ENCODE results near the gene AXIN2.

Gene AXIN2

DNA sequence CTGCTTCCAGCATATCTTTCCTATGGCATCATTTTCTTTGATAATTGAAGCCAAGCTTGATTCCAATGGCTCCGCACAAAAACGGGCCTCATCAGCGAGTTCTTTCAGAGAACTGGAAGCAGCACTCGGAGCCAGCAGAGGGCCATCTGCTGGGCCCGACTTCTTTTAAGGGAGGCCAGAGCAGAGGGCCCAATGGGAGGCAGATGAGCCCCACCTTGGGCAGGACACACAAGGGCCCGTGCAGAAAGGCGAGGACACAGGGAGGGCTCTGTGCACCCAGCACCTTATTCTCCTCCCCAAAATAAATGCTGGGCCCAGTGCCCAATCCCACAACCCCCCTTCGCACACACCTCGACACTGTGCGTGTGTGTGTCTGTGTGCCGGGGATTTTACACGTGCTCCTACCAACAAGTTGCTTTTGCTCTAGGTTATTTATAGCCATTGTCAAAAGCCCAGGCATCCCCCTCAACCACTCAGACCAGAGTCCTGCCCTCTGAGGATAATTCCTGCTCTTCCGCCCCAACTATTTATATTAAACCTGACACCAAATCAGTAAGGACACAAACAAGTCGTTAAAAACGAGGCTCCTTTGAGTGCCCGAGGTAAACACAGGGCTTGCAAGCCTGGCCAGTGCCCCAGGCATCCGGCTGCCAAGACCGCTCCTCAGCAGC, 6.8 kb downstream of the AXIN2 start:
- no peak for DNase-seq (ENCODE audit: low read depth)

DNA sequence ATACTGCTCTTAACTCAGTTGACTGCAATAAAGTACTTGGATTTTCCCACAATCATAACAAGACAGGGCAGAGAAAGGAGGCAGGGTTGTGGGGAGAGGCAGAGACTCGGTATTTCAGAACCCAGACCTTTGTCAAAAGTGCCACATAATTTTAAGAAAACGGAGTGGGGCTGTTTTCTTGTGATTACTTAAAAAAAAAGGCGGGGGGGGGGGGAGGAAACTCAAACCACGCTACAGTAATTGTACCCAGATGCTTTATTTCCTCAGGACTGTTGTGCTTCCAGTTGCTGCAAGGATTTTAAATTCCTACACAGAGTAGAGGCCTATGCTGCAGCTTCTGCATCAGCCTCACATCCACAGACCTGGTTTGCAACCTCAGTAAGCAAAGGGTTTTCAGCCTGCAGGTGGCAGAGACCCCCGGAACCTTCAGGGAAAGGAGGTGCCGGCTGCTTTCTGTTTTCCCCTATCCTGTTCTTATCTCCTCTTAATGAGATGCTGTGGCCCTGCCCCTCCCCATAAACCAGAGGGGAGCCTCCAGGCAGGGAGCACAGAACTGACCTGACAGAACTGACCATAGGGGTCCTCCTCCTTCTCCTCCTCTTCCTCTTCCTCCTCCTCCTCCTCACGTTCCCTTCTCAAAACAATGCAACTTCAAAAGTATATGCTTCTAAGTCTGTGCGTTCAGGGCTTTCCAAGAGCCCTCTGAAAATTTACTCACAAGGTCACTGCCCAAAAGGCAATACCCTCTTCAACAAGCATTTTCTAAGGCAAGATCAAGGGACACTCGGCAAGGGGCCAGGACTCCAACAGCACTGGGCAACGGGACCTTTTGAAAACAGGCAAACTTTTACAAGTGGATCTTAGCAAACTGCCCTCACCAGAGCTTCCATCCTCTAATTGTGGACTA, 7.5 kb downstream of the AXIN2 start:
- no peak for DNase-seq (ENCODE audit: low read depth)

DNA sequence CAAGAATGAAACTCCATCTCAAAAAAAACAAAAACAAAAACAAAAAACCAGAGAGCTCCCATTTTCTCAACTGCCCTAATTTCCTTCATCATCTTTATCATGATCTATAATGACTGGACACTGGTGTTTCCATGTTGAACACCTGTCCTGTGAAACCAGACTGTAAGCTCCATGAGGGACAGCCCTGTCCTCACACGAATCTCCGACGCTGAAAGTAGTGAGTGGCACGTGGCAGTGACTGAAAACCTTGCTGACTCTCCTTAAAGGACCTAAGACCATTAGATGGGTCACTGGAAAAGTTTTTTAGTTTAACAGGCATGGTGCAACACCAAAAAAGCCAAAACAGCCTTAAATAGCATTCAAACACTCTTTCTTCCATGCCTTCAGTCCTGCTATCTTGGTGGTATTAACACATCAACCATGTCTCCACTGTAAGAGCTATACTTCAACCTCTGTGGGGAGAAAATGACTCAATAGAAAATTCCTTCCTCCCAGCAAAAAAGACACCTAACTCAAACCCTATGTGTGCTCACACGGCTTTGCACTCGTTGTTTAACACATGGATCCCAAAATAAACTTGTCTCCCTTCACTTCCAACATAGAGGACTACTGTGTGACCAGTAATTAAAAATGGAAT, 8.3 kb downstream of the AXIN2 start:
- peak; percentile 50 for DNase-seq (ENCODE audit: low read depth)

DNA sequence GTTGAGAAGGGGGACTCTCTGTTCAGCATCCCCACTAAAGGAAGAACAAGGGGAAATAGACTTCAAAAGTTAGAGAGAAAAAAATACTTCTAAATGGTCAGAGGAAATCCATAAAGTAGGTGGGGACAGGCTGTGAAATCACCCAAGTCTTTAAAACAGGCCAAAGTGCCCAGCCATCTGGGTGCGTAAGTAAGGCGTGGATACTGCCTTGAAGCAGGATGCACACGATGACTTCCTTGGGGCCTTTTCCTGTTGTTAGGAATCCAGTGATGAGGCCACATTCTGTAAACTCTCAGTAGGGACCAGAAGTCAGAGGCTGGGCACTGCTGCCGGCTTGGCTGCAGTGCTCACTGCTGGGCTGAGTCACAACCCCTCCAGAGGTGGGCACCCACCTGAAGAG, 9.2 kb downstream of the AXIN2 start:
- no peak for DNase-seq (ENCODE audit: low read depth)

DNA sequence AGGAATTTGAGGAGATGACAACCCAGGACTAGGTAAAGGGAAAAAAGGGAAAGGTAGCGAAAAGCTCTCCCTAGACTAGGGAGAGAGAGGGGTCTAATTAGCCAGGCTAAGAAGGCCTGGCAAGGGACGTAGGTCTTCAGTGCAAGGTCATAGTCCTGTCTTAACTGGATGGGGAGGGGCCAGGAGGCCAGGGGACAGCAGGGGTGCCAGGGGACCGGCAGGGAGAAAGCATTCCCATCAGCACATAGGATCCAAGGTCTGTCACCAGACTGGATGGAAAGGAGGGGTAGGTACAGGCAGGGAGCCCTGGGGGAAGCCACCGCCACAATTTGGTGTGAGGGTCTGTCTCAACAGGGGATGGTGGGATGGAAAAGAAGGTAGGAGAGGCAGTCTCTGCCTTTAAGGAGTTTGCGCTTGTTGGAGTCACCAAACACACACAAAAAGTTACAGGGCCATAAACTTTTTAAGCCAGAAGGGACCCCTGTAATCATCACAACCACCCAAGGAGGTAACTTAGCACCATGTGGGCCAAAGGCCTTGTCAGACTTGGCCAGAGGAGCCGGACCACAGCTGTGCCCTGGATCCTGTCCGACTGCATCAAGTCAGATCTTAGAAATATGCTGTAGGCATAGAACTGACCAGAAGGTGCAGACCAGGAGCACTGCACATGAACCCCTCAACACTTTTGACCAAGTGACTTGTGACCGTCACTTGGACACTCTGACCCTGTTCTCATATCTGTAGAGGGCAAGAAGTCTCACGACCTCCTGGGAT, 10.0 kb downstream of the AXIN2 start:
- no peak for DNase-seq (ENCODE audit: low read depth)

DNA sequence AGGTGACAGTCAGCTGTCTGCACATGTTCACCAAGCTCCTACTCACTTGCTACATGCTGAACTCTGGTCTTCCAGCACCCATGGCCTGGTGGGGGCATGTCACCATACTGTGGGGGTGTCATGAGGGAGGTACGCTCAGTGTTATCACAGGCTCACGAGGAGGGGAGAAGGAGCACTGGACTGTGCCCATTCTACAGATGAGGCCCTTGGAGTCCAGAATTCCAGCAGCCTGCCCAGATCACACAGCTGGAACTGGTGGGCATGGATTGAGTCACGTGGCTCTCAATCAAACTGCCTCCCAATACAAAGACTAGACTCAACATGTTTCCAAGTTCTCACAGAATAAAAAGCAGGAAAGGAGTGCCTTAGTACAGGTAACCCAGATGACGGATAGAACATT, 10.7 kb downstream of the AXIN2 start:
- no peak for DNase-seq (ENCODE audit: low read depth)

DNA sequence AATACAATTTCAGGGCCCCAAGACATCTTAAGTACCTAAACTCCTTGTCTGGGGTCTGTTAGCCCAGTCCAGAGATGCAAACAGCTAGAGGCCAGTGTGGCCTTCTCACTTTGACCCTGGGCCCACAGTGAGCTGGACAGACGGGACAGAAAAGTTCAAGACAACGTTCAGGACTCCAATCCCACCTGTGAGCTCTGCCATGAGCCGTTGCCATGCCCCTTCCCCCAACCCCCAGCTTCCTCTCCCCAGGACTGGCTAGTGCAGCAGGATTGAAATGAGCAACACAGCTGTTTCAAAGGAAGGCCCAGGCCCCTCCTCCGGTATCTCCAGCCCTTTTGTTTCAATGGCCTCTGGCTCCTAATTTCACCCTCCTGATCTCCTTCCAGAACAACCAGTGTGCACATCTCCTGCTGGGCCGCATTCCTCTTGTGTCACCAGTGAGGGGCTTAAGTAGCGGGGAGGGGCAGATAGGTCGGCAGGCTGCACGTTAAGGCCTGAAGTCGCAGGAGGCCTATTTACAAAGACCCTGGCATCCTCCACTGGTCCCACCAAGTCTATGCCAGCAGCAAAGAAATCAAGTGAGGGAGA, 11.3 kb downstream of the AXIN2 start:
- no peak for DNase-seq (ENCODE audit: low read depth)

DNA sequence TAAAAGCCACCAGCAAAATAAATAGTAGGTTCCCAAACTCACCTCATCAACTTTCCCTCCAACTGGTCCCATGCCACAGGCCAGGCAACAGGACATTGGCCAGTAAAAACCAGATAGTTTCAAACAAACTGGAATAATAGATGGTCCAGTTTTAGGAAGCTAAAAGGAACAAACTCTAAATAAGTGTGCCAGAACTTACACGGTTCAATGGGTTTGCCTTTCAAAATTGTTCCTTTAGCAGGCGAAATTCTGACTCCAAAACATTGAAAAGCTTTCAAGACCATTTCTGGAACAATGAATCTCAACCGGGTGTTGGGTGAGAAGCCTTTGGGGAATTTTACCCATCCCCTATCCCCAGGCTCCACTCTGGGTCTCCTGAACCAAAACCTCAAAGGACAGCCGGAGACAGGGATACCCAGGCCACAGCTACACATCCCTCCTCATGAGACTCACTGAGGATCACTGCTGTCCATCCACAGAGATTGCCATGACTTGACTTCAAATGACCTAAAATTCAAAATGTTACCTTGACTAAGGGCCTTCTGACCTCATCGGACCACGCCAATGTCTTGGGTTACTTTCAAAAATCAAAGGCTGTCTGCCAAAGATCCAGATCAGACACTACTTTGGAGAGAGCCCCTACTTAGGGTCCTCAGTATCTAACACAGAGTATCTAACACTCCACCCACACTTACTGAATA, 13.0 kb downstream of the AXIN2 start:
- no peak for DNase-seq (ENCODE audit: low read depth)

DNA sequence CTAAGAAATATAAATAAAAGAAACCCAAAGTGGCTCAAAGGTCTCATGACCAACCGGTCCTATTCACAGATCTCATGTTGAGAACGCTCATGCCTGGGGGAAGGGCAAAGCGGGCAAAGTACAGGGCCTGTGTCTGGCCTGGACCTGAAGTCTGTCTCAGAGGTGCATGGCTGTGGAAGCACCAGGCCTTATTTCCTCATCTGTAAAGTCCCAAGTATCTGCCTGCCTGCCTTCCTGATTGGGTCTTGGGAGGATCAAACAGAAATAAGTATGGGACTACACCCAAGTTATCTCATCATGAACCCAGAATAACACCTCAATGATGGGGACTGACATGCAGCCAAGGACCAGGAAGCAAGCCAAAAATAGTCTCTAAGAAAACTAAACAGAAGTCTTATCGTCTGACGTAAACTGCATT, 14.2 kb downstream of the AXIN2 start:
- no peak for DNase-seq (ENCODE audit: low read depth)

DNA sequence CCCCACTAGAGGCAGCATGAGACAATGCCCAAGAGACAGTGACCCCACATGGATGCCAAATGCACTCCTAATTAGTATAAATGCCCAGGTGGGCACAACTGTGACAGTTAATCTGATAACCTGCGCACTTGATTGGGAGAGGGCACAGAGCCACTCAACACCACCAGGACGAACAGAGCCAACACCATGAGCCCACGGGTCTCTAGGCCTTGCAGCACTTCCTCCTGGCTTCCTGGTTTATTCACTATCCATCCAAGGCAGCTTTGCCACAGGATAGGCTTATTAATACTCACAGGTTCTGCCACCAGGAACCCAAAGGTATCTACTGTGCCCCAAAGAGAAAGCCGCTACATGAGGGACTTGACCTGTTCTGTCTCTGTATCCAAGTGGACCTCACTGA, 14.9 kb downstream of the AXIN2 start:
- DNase-seq (ENCODE audit: low read depth), result no peak

DNA sequence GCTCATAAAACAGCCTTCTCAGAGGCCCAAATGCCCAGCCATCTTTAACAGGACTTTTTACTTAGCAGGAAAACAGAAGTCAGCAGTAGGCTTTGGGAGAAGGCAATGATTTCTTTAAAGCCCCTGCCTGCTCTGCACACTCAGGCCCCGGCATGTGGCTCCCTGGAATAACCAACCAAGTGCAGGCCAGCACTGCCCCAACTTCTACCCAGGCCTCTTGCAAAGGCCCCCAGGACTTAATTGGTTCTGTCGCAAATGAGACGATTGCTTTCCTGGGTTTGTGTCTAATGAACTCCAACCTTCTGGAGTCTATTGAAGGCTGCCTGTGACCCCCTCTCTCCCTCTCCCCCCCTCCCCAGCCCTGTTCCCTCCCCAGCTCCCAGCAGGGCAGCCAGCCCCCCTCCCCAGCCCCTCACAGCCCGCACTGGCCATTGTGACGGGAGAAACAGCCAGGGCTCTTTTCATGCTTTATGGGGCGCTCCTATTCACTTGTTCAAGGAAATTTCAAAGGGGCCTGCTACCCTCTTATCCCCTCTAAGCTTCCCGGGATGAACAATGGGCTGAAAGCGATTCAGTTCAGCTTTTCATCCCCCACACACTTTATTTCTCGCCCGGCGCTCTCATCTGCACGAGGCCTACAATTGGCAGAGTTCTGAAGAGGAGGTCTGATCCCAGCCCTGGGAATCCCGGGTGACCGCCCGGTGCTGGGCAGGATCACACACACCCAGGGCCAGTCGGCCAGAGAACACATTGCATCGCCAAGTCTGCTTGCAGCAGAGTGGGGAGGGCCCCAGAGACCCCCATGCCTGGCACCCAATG, 15.5 kb downstream of the AXIN2 start:
- no peak for DNase-seq (ENCODE audit: low read depth)

DNA sequence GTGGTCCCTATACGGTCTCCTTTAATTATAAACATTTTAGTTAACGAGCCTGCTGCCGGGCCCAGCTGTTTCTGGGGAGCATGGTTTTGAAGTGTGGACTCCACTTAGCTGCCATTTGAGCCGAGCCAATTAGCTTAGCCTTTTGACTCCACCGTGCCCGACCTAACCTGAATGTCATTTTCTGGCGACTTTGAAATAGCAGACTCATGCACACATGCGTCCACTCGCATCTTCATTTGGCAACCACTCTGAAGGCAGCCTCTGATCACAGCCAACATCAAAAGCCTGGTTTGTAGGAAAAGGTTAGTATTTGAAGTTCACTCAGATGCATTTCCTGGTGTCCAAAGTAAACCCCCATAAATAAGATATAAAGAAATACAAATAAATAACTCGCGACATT, 16.8 kb downstream of the AXIN2 start:
- no peak for DNase-seq (ENCODE audit: low read depth)

DNA sequence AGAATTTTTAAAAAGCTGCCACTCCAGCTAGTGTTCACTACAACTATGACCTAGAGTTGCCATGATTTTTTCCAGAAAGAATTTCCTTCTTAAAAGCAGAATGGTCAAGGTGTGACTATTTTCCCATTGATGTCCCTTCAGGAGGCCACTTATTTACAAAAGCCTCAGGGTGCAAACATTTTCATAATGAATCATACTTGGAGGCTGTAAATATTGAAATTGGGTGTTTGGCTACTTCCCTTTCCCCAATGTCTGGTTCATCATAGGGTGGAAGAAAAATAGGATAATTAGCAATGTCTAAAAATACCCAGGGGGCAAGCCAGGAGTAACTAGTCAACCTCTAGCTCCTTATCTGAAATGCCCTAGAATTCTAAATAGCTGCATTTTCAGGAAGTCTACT, 18.8 kb downstream of the AXIN2 start:
- no peak for DNase-seq (ENCODE audit: low read depth)

DNA sequence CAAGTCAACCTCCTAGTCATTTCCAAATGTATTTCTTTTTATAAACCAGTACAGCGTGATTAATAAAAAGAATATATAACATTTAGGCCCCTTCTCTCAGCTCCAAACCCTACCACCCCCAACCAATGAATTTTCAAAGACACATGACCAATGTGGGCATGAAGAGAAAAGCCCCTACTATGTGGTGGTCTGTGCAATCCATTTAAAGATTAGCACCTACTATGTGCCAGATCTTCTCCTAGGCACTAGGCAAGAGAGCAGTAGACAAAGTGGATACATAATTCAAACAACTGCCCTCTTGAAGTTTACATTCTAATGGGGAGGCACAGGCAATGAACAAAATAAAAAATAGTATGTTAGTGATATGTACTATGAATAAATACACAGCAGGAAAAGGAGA, 19.4 kb downstream of the AXIN2 start:
- DNase-seq (ENCODE audit: low read depth), result no peak

DNA sequence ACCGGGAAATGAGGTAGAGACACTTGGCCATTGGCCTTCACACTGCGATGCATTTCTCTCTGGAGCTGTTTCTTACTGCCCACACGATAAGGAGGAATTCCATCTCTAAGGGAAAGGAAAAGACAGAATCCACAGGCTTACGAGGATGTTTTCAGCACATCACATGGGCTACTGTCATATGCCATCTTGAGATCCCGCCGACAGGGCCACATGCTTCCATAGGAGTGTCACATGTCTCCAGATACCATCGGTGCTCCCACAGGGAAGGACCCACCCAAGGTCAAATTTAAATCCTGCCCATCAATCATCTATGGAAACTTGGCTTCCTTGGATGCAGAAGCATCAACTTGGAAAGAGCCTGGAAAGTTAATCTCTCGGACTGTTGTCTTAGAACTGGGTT, 20.0 kb downstream of the AXIN2 start:
- no peak for DNase-seq (ENCODE audit: low read depth)

DNA sequence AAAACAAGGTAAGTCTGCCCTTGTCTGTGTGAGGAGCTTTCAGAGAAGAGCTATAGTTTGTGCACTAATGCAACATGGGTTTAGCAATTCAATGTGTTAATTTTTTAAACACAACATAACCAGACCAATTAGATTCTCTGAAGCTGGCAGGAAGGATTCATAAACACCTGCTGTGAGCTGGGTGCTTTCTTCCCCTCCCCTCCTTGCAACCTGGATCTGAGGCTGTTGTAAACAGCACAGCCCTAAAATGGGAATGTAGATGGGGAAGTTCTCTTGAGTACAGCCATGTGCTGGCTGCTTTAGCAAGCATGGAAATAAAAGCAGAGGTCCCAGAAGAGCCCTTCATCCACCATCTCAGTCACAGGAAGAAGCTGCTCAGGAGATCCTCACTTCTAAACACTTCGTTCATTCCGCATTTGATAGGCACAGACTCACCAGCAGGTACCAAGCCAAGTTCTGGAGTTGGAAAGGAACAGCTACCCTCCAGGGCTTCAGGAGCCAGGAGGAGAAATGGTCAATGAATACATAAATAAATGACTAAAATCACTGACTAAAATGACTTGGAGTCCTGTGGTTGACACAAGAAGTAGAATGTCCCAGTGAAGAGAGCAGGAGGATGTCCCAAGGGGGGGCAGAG, 21.7 kb downstream of the AXIN2 start:
- DNase-seq (ENCODE audit: low read depth), result no peak

DNA sequence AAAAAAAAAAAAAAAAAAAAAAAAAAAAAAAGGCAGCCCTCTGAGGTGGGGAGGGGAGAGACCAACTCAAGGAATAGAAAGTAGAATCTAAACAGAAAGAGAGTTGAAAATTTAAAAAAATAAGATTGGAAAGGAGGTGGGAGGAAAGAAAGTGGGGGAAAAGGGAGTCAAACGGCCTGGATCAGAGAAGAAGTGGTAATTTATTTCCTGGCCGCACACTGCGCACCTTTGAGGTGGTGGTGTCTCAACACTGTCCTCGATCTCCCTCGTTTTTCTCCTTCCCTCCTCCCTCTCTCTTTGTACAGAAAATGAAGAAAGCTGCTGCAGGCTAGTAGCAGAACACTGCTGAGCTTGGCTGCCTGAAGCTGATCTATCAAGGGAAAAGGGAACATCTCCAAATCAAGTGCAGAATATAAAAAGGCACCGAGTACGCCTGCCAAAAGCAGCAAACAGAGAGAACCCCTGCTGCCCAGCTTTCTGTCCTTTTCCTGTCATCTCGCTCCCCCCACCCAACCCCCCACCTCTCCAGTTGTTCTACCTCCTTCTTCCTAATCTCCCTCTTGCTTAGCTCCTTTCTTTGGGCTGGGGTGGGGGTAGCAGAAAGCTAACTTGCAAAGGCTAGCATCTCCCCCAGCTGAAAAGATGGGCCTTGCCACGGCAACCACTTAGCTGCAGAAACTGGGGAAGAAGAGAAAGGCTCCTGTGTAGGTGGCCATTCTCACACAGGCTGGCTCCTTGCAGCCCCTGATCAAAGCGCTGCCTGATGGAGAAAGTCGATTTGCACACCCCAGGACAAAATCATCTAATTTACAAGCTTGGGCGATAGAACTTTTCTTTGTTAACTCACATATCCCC, 22.5 kb downstream of the AXIN2 start:
- no peak for DNase-seq (ENCODE audit: low read depth)

DNA sequence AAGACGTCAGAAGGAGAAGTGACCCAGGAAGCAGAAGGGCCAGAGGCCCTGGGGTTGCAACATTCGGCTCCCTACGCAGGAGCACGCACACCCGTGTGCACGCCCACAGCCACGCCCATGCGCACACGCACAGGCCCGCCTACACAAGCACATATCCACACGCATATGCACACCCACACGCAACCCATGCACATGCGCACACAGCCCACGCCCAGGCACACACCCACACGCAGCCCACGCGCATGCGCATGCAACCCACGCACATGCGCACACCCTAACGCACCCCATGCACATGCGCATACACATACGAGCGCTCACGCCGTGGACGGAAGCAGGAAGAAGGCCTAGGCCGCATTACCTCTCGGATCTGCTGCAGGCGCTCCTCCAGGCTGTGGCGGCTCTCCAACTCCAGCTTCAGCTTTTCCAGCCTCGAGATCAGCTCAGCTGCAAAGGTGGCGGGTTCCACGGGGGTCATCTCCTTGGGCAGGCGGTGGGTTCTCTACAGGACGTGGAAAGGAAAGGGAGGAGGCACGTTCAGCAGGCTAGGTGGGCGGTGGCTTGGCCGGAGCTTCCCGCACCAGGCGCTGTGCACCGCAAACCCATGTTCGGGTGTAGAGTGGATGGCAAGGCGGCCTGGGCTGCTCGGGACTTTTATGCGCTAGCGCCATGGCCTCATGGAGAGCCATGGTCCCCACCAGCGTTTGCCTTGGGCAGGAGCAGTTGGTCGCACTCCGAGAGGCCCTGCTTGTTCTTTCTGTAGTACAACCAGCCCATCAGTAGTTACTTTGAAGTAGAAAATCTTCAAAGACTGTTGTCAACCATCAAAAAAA, 23.4 kb downstream of the AXIN2 start:
- DNase-seq (ENCODE audit: low read depth), result no peak

All from ELR (cell line).